Measurements from ENCODE around the gene BCO2. TPM values are rescaled to one million over a fixed set of nuclear protein-coding genes. Genes with fewer than 3 reads are reported as not detected.

Gene BCO2
- total and polyA plus RNA-seq, 11 donors: 51.8 to 126 (median 80.7) TPM

- intact Hi-C loops (cut with DNase I): loop anchor here in 3 of 10 donors (10.0 kb wide), 3 partner anchors 352 to 1322 kb away; no protein-coding TSS in a partner anchor
- Histone ChIP-seq H3K27me3 (no peaks in the 10 kb centered on the region), H3K4me3 (no peak overlapping the region), H3K9me3 (no peaks in the 10 kb centered on the region), H3K4me1 (peaks cover 0 to 7% (median 0%) of the 10 kb centered on the region in 12 donors), H3K27ac (no peak overlapping the region), H3K36me3 (peaks cover 0 to 39% (median 0%) of the 10 kb centered on the region in 9 donors)
- DNase-seq: no peak
- no peak for TF ChIP-seq CTCF (IDR thresholded peaks at IDR 0.05)
- no peak for TF ChIP-seq POLR2A (IDR thresholded peaks at IDR 0.05)
- peak in 2 of 4 donors; percentile 40 to 52 for ATAC-seq
Observed at GRCh38 chr11:112212710-112213109, 37.4 kb downstream of the BCO2 start.

GRCh38 chr11:112213753-112214152 lies 38.4 kb downstream of the BCO2 start:
- Histone ChIP-seq H3K27me3 (no peaks in the 10 kb centered on the region), H3K27ac (no peak overlapping the region), H3K9me3 (no peaks in the 10 kb centered on the region), H3K4me1 (peaks cover 0 to 7% (median 0%) of the 10 kb centered on the region in 12 donors), H3K4me3 (no peak overlapping the region), H3K36me3 (peaks cover 0 to 48% (median 0%) of the 10 kb centered on the region in 9 donors)
- ATAC-seq (no peak), DNase-seq (no peak)
- TF ChIP-seq CTCF (IDR thresholded peaks at IDR 0.05) (no peak), POLR2A (IDR thresholded peaks at IDR 0.05) (no peak)
- intact Hi-C loops (cut with DNase I): loop anchor here in 3 of 10 donors (10.0 kb wide), 3 partner anchors 351 to 1321 kb away; no protein-coding TSS in a partner anchor
- WGBS, 4 donors: 83 to 95% (median 87%) methylated on average over 4 of the region's 4 CpGs

GRCh38 chr11:112215621-112216020 lies 40.3 kb downstream of the BCO2 start:
- no peak overlapping the region for H3K4me3 ChIP-seq
- H3K27ac ChIP-seq: no peak overlapping the region
- peaks cover 0 to 57% (median 0%) of the 10 kb centered on the region in 9 donors for H3K36me3 ChIP-seq
- 74 to 81% (median 78%) methylated on average over 6 of the region's 6 CpGs for WGBS, 4 donors
- intact Hi-C loops (cut with DNase I): loop anchor here in 3 of 10 donors (10.0 kb wide), 3 partner anchors 349 to 1319 kb away; no protein-coding TSS in a partner anchor
- no peaks in the 10 kb centered on the region for H3K27me3 ChIP-seq
- peaks cover 0 to 12% (median 0%) of the 10 kb centered on the region in 12 donors for H3K4me1 ChIP-seq
- DNase-seq (no peak), ATAC-seq (peak in 1 of 4 donors; percentile 10)
- H3K9me3 ChIP-seq: no peaks in the 10 kb centered on the region
- TF ChIP-seq POLR2A (IDR thresholded peaks at IDR 0.05) (no peak), CTCF (IDR thresholded peaks at IDR 0.05) (no peak)

- no peak for ATAC-seq
- Histone ChIP-seq H3K27ac (no peak overlapping the region), H3K9me3 (no peaks in the 10 kb centered on the region), H3K4me3 (no peak overlapping the region), H3K36me3 (peaks cover 0 to 61% (median 0%) of the 10 kb centered on the region in 9 donors), H3K4me1 (peaks cover 0 to 12% (median 0%) of the 10 kb centered on the region in 12 donors), H3K27me3 (no peaks in the 10 kb centered on the region)
- TF ChIP-seq POLR2A (IDR thresholded peaks at IDR 0.05): no peak
- no peak for TF ChIP-seq CTCF (IDR thresholded peaks at IDR 0.05)
- DNase-seq: no peak
- 95 to 100% (median 96%) methylated on average over 1 of the region's 1 CpG for WGBS, 4 donors
- intact Hi-C loops (cut with DNase I): loop anchor here in 3 of 10 donors (10.0 kb wide), 3 partner anchors 348 to 1318 kb away; no protein-coding TSS in a partner anchor
Observed at GRCh38 chr11:112216561-112217105, 41.3 kb downstream of the BCO2 start.

Data from heart left ventricle (tissue), 16 donors.